HG03280 (cell line): Measurements from ENCODE around the gene TEAD1.

Experiments used
- ATAC-seq: cut with Tn5 transposase; IDR thresholded peaks from one replicate; pipeline ENCODE4 v1.9.1; 2021; ENCODE audit warnings: mild to moderate bottlenecking, moderate library complexity; ENCODE audit not compliant: unreplicated experiment

TEAD1 gene

DNA sequence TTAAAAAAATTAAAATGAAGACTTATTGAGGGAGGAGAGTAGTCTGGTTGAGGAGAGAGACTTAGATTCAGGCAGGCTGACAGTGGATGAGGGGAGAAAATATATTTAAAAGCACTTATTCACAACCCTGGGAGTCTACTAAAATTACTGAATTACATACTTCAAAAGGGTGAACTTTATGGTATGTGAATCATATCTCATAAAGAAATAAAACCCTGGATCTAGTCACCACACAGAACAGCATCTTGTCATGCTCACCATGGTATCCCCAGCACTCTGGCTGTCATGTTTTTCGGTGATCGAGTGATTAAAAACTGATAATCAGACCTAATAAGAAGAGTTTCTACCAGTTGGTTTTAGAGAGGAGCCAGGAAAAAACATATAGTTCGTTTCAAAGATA lies 11.0 kb downstream of the TEAD1 start:
- ATAC-seq, result no peak

GRCh38 chr11:12686246-12687060 lies 12.2 kb downstream of the TEAD1 start:
- ATAC-seq, result no peak

GRCh38 chr11:12687216-12687623 lies 13.0 kb downstream of the TEAD1 start:
- no peak for ATAC-seq

- no peak for ATAC-seq
These were observed 13.5 kb downstream of the TEAD1 start for GRCh38 chr11:12687740-12688139.

- ATAC-seq, result no peak
These were observed 15.0 kb downstream of the TEAD1 start for GRCh38 chr11:12689029-12689755.

DNA sequence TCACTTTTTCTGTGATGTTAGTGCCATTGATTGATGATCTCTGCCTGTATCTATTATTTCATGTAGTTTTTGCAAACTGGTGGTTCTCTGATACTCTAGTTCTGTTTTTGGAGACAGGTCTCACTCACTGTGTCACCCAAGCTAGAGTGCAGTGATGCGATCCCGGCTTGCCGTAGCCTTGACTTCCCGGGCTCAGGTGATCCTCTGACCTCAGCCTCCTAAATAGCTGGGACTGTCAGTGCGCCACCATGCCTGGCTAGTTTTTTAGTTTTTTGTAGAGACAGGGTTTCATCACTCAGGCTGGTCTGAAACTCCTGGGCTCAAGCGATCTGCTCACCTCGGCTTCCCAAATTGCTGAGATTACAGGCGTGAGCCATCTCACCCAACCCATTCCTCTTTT lies 16.4 kb downstream of the TEAD1 start:
- ATAC-seq, result no peak

DNA sequence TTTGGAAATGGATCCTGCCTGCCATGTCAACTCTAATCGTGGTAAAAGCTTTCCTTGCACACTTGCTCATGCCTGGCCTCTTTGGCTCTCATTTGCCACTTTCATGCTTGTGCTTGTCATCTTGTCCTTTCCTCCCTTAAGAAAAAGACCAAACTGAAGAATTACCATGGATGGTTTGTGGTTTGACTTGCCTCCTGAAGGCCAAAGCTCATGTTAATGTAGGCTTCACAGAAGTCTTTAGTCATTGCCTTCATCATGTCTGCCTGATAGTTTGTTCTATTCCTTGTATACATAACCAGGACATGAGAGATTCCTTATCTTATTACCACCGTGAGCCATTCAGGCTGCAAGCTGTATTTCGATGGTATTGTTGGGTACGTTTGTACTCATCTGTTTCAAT lies 17.3 kb downstream of the TEAD1 start:
- no peak for ATAC-seq

GRCh38 chr11:12692229-12693075 lies 18.2 kb downstream of the TEAD1 start:
- ATAC-seq, result no peak

DNA sequence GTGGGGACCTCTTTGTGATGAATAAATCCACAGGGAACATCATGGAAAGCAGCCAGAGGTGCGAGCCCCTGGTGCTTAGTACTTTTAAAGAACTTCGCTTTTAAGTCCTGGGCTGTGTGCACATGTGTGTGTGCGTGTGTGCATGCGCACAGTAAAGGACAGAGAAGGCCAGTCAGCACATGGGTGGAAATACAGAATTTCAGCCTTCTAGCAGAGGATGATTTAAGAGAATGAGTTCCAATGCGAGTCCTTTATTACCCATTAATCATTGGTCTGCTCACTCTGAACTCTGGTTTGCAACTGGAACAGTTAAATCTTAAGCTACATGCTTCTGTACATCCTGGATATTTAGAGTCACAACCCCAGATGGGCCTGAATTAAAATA lies 18.9 kb downstream of the TEAD1 start:
- ATAC-seq, result no peak

GRCh38 chr11:12693479-12694182 lies 19.4 kb downstream of the TEAD1 start:
- ATAC-seq, result no peak

- no peak for ATAC-seq
These were observed 19.9 kb downstream of the TEAD1 start for GRCh38 chr11:12694183-12694531.

- ATAC-seq, result no peak
These were observed 21.1 kb downstream of the TEAD1 start for GRCh38 chr11:12695221-12695794.

- ATAC-seq, result no peak
These were observed 21.7 kb downstream of the TEAD1 start for GRCh38 chr11:12695873-12696272.

GRCh38 chr11:12696911-12697581 lies 22.8 kb downstream of the TEAD1 start:
- no peak for ATAC-seq

DNA sequence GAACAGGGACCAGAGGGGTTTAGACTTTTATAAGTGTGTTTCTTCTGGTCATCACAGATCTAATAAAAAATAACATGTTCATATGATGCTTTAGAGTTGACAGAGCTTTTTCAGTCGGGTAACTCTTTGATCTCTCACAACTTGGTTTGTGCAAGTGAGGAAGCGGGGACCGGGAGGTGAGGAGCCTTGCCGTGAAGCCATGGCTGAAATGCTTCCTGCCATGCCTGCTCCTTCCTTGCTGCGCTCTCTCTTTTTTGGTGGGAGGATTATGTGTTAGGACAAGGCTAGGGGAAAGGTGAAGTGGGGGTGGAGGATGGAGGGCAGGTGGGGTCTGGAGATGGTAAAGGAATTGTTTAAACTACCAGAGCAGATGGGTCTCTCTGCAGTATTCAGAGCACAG lies 23.8 kb downstream of the TEAD1 start:
- no peak for ATAC-seq

- ATAC-seq, result no peak
These were observed 27.8 kb downstream of the TEAD1 start for GRCh38 chr11:12701811-12702592.

DNA sequence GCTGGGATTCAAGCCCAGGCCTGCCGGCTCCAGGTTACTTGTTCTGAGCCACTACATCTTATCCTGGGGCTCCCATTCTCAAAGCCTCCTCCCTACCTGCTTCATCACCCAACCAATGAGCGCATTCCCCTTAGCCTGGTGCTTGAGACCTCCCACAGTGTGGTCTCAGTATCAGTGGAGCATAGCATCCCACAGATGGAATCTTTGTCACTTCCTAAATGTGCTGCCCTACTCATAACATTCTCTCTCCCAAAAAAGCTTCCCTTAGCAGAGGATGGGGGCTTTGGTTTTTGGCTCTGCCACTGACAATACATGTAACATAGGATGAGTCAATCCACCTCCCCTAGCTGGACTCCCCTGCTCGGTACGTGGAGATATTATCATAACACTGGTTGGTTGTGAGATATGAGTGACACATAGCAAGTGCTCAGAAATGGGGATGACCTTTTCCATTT lies 28.8 kb downstream of the TEAD1 start:
- ATAC-seq, result no peak

DNA sequence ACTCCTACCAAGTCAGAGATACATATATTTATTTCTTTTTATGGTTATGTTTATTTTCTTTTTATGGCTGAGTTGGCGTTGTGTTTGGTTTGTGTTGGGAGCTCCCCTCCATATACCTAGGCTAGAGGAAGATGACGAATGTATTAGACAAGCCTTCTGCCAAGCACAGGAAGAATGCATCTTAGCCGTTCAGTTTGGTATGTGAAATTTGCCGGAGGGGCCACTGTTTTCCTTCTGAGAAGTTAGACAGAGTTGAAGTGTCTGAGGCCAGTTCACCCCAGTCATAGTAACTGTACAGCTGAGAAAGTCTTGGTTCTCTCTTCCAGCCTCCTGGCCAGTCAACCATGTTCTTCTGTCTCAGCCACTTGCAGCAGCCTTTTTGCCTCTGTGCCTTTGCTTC lies 29.8 kb downstream of the TEAD1 start:
- no peak for ATAC-seq

- no peak for ATAC-seq
These were observed 31.7 kb downstream of the TEAD1 start for GRCh38 chr11:12705874-12706273.
